GM23248 (cell line): ENCODE data around the gene LTB4R. TPM values are rescaled to one million over a fixed set of nuclear protein-coding genes. Genes with fewer than 3 reads are reported as not detected.
A peak's percentile ranks its signal among the peaks of the same experiment; 100 is the strongest.

Source experiments
- DNase-seq: peaks from one replicate; pipeline ENCODE4 v3.0.0-alpha.2; 2015
- H2AFZ ChIP-seq: fragments of 200-600 bp; sonication (generic); 2 replicates; pipeline ENCODE4 v1.6.1; 2016; ENCODE audit warnings: antibody characterized with exemption
- H3F3A ChIP-seq: fragments of 200-600 bp; sonication (generic); 2 replicates; pipeline ENCODE4 v1.6.1; 2016; ENCODE audit warnings: mild to moderate bottlenecking, antibody characterized with exemption, mixed run types; ENCODE audit not compliant: insufficient read depth
- H3K27ac ChIP-seq: fragments of 200-600 bp; sonication (generic); 2 replicates; pipeline ENCODE4 v1.5.1; 2016; ENCODE audit warnings: mild to moderate bottlenecking
- H3K27me3 ChIP-seq: fragments of 200-600 bp; sonication (generic); replicated peaks from 2 replicates; pipeline ENCODE4 v1.6.1; 2016; ENCODE audit warnings: mild to moderate bottlenecking; ENCODE audit not compliant: insufficient read depth
- H3K36me3 ChIP-seq: fragments of 200-600 bp; sonication (generic); 2 replicates; pipeline ENCODE4 v1.6.1; 2016; ENCODE audit warnings: low read depth, mild to moderate bottlenecking
- H3K4me1 ChIP-seq: fragments of 200-600 bp; sonication (generic); 2 replicates; pipeline ENCODE4 v1.6.1; 2016; ENCODE audit warnings: mild to moderate bottlenecking; ENCODE audit not compliant: insufficient read depth
- H3K4me2 ChIP-seq: fragments of 200-600 bp; sonication (generic); one replicate; pipeline ENCODE4 v1.6.1; 2016; ENCODE audit warnings: mild to moderate bottlenecking; ENCODE audit not compliant: unreplicated experiment
- H3K4me3 ChIP-seq: fragments of 200-600 bp; sonication (generic); 2 replicates; pipeline ENCODE4 v1.5.1; 2016; ENCODE audit warnings: mild to moderate bottlenecking
- H3K79me2 ChIP-seq: fragments of 200-600 bp; sonication (generic); 2 replicates; pipeline ENCODE4 v1.6.1; 2016; ENCODE audit warnings: mild to moderate bottlenecking; ENCODE audit not compliant: insufficient read depth
- H3K9ac ChIP-seq: fragments of 200-600 bp; sonication (generic); 2 replicates; pipeline ENCODE4 v1.6.1; 2016; ENCODE audit warnings: mild to moderate bottlenecking
- H3K9me2 ChIP-seq: fragments of 200-600 bp; sonication (generic); 2 replicates; pipeline ENCODE4 v1.6.1; 2016; ENCODE audit warnings: mixed run types, mild to moderate bottlenecking, moderate library complexity; ENCODE audit not compliant: insufficient read depth
- H3K9me3 ChIP-seq: fragments of 200-600 bp; sonication (generic); one replicate; pipeline ENCODE4 v1.6.1; 2017; ENCODE audit warnings: low read depth
- H4K20me1 ChIP-seq: fragments of 200-600 bp; sonication (generic); 2 replicates; pipeline ENCODE4 v1.6.0; 2016; ENCODE audit not compliant: insufficient read depth
- EZH2 ChIP-seq: fragments of 200-600 bp; sonication (generic); IDR thresholded peaks from 2 replicates; pipeline ENCODE4 v1.6.1; 2018; ENCODE audit warnings: antibody characterized with exemption, mild to moderate bottlenecking; ENCODE audit not compliant: insufficient read depth, poor library complexity, severe bottlenecking
- EZH2phosphoT487 ChIP-seq: fragments of 200-600 bp; sonication (generic); IDR thresholded peaks from 2 replicates; pipeline ENCODE4 v1.6.1; 2018; ENCODE audit warnings: antibody characterized with exemption, moderate library complexity, mild to moderate bottlenecking, low read depth; ENCODE audit not compliant: insufficient read depth
- WGBS, 2 experiments: methylation state at CpG; one replicate each; pipeline ENCODE4 v1.1.6; 2015 to 2017; ENCODE audit warnings: low lambda C conversion rate in 2 of 2, low coverage in 1 of 2; ENCODE audit errors: missing lambda C conversion rate in 2 of 2; 5-methylcytosine and 5-hydroxymethylcytosine counted together
- in situ Hi-C: fragments of 300-500 bp; cut with MboI; formaldehyde crosslinking; loops from 2 replicates; pipeline ENCODE4 v1.15.0; 2020
- polyA plus RNA-seq: library from polyadenylated mRNA; unstranded; fragments of >200 nt; fragmentation: Nextera tagmentation; extraction: Ambion mirVana; gene quantifications from 2 replicates; pipeline ENCODE4 v1.2.1, GENCODE V29; 2016
- small RNA-seq: library from RNA; depleted of rRNA; stranded (forward); fragments of <200 nt; gene quantifications from one replicate; pipeline ENCODE3, GENCODE V24; 2014; ENCODE audit warnings: low read depth, low replicate concordance
- total RNA-seq: library from RNA; depleted of rRNA; stranded (reverse); fragments of >200 nt; shearing (Covaris generic); gene quantifications from 2 replicates; pipeline ENCODE4 v1.2.3, GENCODE V29; 2014; rRNA removed

The LTB4R gene
- total and polyA plus RNA-seq, 2 experiments from 2014 or later = 1.1 to 2.4 TPM

GRCh38 chr14:24365600-24366412, 54.5 kb downstream of the LTB4R start:
- H3K79me2 ChIP-seq = peaks cover 21% of the 10 kb centered on the region
- H3K27ac ChIP-seq = peak overlapping the region; percentile 99
- WGBS, 2 experiments = 0 to 1% methylated on average over 23 to 28 of the region's 28 CpGs
- H3F3A ChIP-seq = peaks cover 17% of the 10 kb centered on the region
- no peak for TF ChIP-seq EZH2
- TF ChIP-seq EZH2phosphoT487 = no peak
- peak overlapping the region; percentile 98 for H3K4me3 ChIP-seq
- no peaks in the 10 kb centered on the region for H3K27me3 ChIP-seq
- H3K9me2 ChIP-seq = no peaks in the 10 kb centered on the region
- H4K20me1 ChIP-seq = no peaks in the 10 kb centered on the region
- DNase-seq = peak; percentile 95
- H3K9me3 ChIP-seq = no peaks in the 10 kb centered on the region
- peak overlapping the region; percentile 65 for H2AFZ ChIP-seq
- in situ Hi-C loops = no loop called here
- H3K9ac ChIP-seq = peak overlapping the region; percentile 100
- peaks cover 40% of the 10 kb centered on the region for H3K4me1 ChIP-seq
- H3K4me2 ChIP-seq = peak overlapping the region; percentile 95
- no peaks in the 10 kb centered on the region for H3K36me3 ChIP-seq

GRCh38 chr14:24366413-24366720, 55.1 kb downstream of the LTB4R start:
- Histone ChIP-seq H3K4me2 (peak overlapping the region; percentile 95), H3K4me3 (peak overlapping the region; percentile 98), H3K27me3 (no peaks in the 10 kb centered on the region), H3K9me3 (no peaks in the 10 kb centered on the region), H3K36me3 (0 out of 2 replicates have a peak, but pooled peaks cover 5% of the 10 kb centered on the region), H3K79me2 (peaks cover 27% of the 10 kb centered on the region), H3K9me2 (no peaks in the 10 kb centered on the region), H2AFZ (peak overlapping the region; percentile 65), H3F3A (peaks cover 17% of the 10 kb centered on the region), H3K9ac (peak overlapping the region; percentile 100), H3K27ac (peak overlapping the region; percentile 99), H4K20me1 (no peaks in the 10 kb centered on the region), H3K4me1 (peaks cover 40% of the 10 kb centered on the region)
- in situ Hi-C loops = no loop called here
- no peak for DNase-seq
- 0 to 1% methylated on average over 3 to 16 of the region's 16 CpGs for WGBS, 2 experiments
- TF ChIP-seq EZH2 (no peak), EZH2phosphoT487 (no peak)

GRCh38 chr14:24366721-24367513, 55.6 kb downstream of the LTB4R start:
- Histone ChIP-seq H3K79me2 (peaks cover 32% of the 10 kb centered on the region), H3F3A (peaks cover 12% of the 10 kb centered on the region), H3K36me3 (0 out of 2 replicates have a peak, but pooled peaks cover 5% of the 10 kb centered on the region), H3K4me3 (peak overlapping the region; percentile 98), H3K27me3 (no peaks in the 10 kb centered on the region), H3K27ac (peak overlapping the region; percentile 99), H3K9ac (peak overlapping the region; percentile 100), H2AFZ (peak overlapping the region; percentile 78), H3K9me3 (no peaks in the 10 kb centered on the region), H4K20me1 (no peaks in the 10 kb centered on the region), H3K4me1 (peaks cover 35% of the 10 kb centered on the region), H3K9me2 (no peaks in the 10 kb centered on the region), H3K4me2 (peak overlapping the region; percentile 95)
- in situ Hi-C loops = no loop called here
- 1 to 2% methylated on average over 20 to 39 of the region's 40 CpGs for WGBS, 2 experiments
- peak; percentile 98 for DNase-seq
- TF ChIP-seq EZH2 (no peak), EZH2phosphoT487 (no peak)

Small RNAs within 50 kb of the gene (small RNA-seq; reads per million reads assigned to genes)
- gene RF00026 = not detected

Other genes with a start within 250 kb of the LTB4R start
Only the 30 nearest of the 33 such genes appear.
- 59.8 and 59.9 TPM in 2 replicates for gene DCAF11, start 196.7 kb upstream of the LTB4R start, total RNA-seq
- 29.1 and 33.6 TPM in 2 replicates for gene DCAF11, start 196.7 kb upstream of the LTB4R start, polyA plus RNA-seq
- 0.86 TPM in 1 of 2 replicates, not detected in the other for gene NRL, start 196.6 kb upstream of the LTB4R start, total RNA-seq
- gene NRL, start 196.6 kb upstream of the LTB4R start, polyA plus RNA-seq = 0.48 and 0.56 TPM in 2 replicates
- gene FITM1, start 180.8 kb upstream of the LTB4R start, total RNA-seq = not detected in 2 replicates
- not detected in 2 replicates for gene FITM1, start 180.8 kb upstream of the LTB4R start, polyA plus RNA-seq
- gene PSME1, start 175.3 kb upstream of the LTB4R start, total RNA-seq = 58.9 and 67.7 TPM in 2 replicates
- gene PSME1, start 175.3 kb upstream of the LTB4R start, polyA plus RNA-seq = 144 and 147 TPM in 2 replicates
- 17.1 and 22.9 TPM in 2 replicates for gene EMC9, start 169.9 kb upstream of the LTB4R start, total RNA-seq
- gene EMC9, start 169.9 kb upstream of the LTB4R start, polyA plus RNA-seq = 27.4 and 28.7 TPM in 2 replicates
- 38.3 and 41.4 TPM in 2 replicates for gene PSME2, start 164.9 kb upstream of the LTB4R start, total RNA-seq
- gene PSME2, start 164.9 kb upstream of the LTB4R start, polyA plus RNA-seq = 158 and 164 TPM in 2 replicates
- 40.3 and 50.0 TPM in 2 replicates for gene RNF31, start 164.0 kb upstream of the LTB4R start, total RNA-seq
- 29.4 and 36.7 TPM in 2 replicates for gene RNF31, start 164.0 kb upstream of the LTB4R start, polyA plus RNA-seq
- gene IRF9, start 150.2 kb upstream of the LTB4R start, total RNA-seq = 56.7 and 58.7 TPM in 2 replicates
- 80.0 and 87.1 TPM in 2 replicates for gene IRF9, start 150.2 kb upstream of the LTB4R start, polyA plus RNA-seq
- 1.4 and 3.5 TPM in 2 replicates for gene REC8, start 139.4 kb upstream of the LTB4R start, total RNA-seq
- 1.2 and 2.4 TPM in 2 replicates for gene REC8, start 139.4 kb upstream of the LTB4R start, polyA plus RNA-seq
- 55.3 and 58.3 TPM in 2 replicates for gene IPO4, start 122.7 kb upstream of the LTB4R start, total RNA-seq
- gene IPO4, start 122.7 kb upstream of the LTB4R start, polyA plus RNA-seq = 24.8 and 33.6 TPM in 2 replicates
- gene TM9SF1, start 116.1 kb upstream of the LTB4R start, total RNA-seq = 102 and 163 TPM in 2 replicates
- gene TM9SF1, start 116.1 kb upstream of the LTB4R start, polyA plus RNA-seq = 91.5 and 93.8 TPM in 2 replicates
- not detected in 2 replicates for gene TSSK4, start 105.8 kb upstream of the LTB4R start, total RNA-seq
- 0.23 and 0.55 TPM in 2 replicates for gene TSSK4, start 105.8 kb upstream of the LTB4R start, polyA plus RNA-seq
- gene CHMP4A, start 98.0 kb upstream of the LTB4R start, total RNA-seq = 18.5 and 32.1 TPM in 2 replicates
- gene CHMP4A, start 98.0 kb upstream of the LTB4R start, polyA plus RNA-seq = 75.7 and 81.6 TPM in 2 replicates
- gene MDP1, start 95.4 kb upstream of the LTB4R start, total RNA-seq = 8.2 and 19.2 TPM in 2 replicates
- 20.0 and 23.3 TPM in 2 replicates for gene MDP1, start 95.4 kb upstream of the LTB4R start, polyA plus RNA-seq
- gene NEDD8, start 79.1 kb upstream of the LTB4R start, total RNA-seq = 138 and 161 TPM in 2 replicates
- gene NEDD8, start 79.1 kb upstream of the LTB4R start, polyA plus RNA-seq = 326 and 342 TPM in 2 replicates
- 70.9 and 98.0 TPM in 2 replicates for gene GMPR2, start 78.6 kb upstream of the LTB4R start, total RNA-seq
- 55.0 and 58.9 TPM in 2 replicates for gene GMPR2, start 78.6 kb upstream of the LTB4R start, polyA plus RNA-seq
- gene TINF2, start 68.9 kb upstream of the LTB4R start, total RNA-seq = 32.5 and 41.2 TPM in 2 replicates
- gene TINF2, start 68.9 kb upstream of the LTB4R start, polyA plus RNA-seq = 43.6 and 52.4 TPM in 2 replicates
- 0.25 and 1.3 TPM in 2 replicates for gene TGM1, start 48.3 kb upstream of the LTB4R start, total RNA-seq
- gene TGM1, start 48.3 kb upstream of the LTB4R start, polyA plus RNA-seq = 0.34 TPM in 1 of 2 replicates, not detected in the other
- gene RABGGTA, start 39.9 kb upstream of the LTB4R start, total RNA-seq = 18.0 and 34.9 TPM in 2 replicates
- gene RABGGTA, start 39.9 kb upstream of the LTB4R start, polyA plus RNA-seq = 29.3 and 30.5 TPM in 2 replicates
- 12.8 and 32.1 TPM in 2 replicates for gene DHRS1, start 11.7 kb upstream of the LTB4R start, total RNA-seq
- gene DHRS1, start 11.7 kb upstream of the LTB4R start, polyA plus RNA-seq = 31.0 and 34.7 TPM in 2 replicates
- gene NOP9, start 11.7 kb upstream of the LTB4R start, total RNA-seq = 19.3 and 23.7 TPM in 2 replicates
- gene NOP9, start 11.7 kb upstream of the LTB4R start, polyA plus RNA-seq = 2.5 and 2.6 TPM in 2 replicates
- 0.51 and 2.1 TPM in 2 replicates for gene CIDEB, start 3.5 kb upstream of the LTB4R start, total RNA-seq
- 1.2 TPM in 2 replicates for gene CIDEB, start 3.5 kb upstream of the LTB4R start, polyA plus RNA-seq
- gene LTB4R2, start 1.4 kb upstream of the LTB4R start, total RNA-seq = 3.5 and 6.8 TPM in 2 replicates
- gene LTB4R2, start 1.4 kb upstream of the LTB4R start, polyA plus RNA-seq = 0.30 and 0.45 TPM in 2 replicates
- 0.22 and 0.38 TPM in 2 replicates for gene ADCY4, start 23.6 kb downstream of the LTB4R start, total RNA-seq
- gene ADCY4, start 23.6 kb downstream of the LTB4R start, polyA plus RNA-seq = 0.20 and 0.38 TPM in 2 replicates
- gene RIPK3, start 28.5 kb downstream of the LTB4R start, total RNA-seq = 2.2 and 5.3 TPM in 2 replicates
- gene RIPK3, start 28.5 kb downstream of the LTB4R start, polyA plus RNA-seq = 5.1 and 5.3 TPM in 2 replicates
- 96.9 and 113 TPM in 2 replicates for gene NFATC4, start 56.7 kb downstream of the LTB4R start, total RNA-seq
- gene NFATC4, start 56.7 kb downstream of the LTB4R start, polyA plus RNA-seq = 75.6 and 84.8 TPM in 2 replicates
- gene NYNRIN, start 87.5 kb downstream of the LTB4R start, total RNA-seq = 3.7 and 4.4 TPM in 2 replicates
- 2.2 and 2.5 TPM in 2 replicates for gene NYNRIN, start 87.5 kb downstream of the LTB4R start, polyA plus RNA-seq
- 3.4 and 5.6 TPM in 2 replicates for gene CBLN3, start 118.2 kb downstream of the LTB4R start, total RNA-seq
- gene CBLN3, start 118.2 kb downstream of the LTB4R start, polyA plus RNA-seq = 2.4 and 3.1 TPM in 2 replicates
- 36.2 and 57.5 TPM in 2 replicates for gene KHNYN, start 118.5 kb downstream of the LTB4R start, total RNA-seq
- 14.4 and 15.3 TPM in 2 replicates for gene KHNYN, start 118.5 kb downstream of the LTB4R start, polyA plus RNA-seq
- gene SDR39U1, start 131.3 kb downstream of the LTB4R start, total RNA-seq = 7.7 and 8.3 TPM in 2 replicates
- 41.7 and 44.7 TPM in 2 replicates for gene SDR39U1, start 131.3 kb downstream of the LTB4R start, polyA plus RNA-seq